ENCODE results near the gene NAALADL2.

GRCh38 chr3:175651716-175652115 is 792.6 kb downstream of the NAALADL2 start:
- TF ChIP-seq, protein P1, sequence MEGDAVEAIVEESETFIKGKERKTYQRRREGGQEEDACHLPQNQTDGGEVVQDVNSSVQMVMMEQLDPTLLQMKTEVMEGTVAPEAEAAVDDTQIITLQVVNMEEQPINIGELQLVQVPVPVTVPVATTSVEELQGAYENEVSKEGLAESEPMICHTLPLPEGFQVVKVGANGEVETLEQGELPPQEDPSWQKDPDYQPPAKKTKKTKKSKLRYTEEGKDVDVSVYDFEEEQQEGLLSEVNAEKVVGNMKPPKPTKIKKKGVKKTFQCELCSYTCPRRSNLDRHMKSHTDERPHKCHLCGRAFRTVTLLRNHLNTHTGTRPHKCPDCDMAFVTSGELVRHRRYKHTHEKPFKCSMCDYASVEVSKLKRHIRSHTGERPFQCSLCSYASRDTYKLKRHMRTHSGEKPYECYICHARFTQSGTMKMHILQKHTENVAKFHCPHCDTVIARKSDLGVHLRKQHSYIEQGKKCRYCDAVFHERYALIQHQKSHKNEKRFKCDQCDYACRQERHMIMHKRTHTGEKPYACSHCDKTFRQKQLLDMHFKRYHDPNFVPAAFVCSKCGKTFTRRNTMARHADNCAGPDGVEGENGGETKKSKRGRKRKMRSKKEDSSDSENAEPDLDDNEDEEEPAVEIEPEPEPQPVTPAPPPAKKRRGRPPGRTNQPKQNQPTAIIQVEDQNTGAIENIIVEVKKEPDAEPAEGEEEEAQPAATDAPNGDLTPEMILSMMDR (IDR thresholded peaks at IDR 0.05), result no peak
- TF ChIP-seq EZH2 (IDR thresholded peaks at IDR 0.05) (no peak), EZH2phosphoT487 (IDR thresholded peaks at IDR 0.05) (no peak)

Measured in neural progenitor cell (in vitro differentiated cells).